ENCODE measurements around the gene GALNT16.

The GALNT16 gene

DNA sequence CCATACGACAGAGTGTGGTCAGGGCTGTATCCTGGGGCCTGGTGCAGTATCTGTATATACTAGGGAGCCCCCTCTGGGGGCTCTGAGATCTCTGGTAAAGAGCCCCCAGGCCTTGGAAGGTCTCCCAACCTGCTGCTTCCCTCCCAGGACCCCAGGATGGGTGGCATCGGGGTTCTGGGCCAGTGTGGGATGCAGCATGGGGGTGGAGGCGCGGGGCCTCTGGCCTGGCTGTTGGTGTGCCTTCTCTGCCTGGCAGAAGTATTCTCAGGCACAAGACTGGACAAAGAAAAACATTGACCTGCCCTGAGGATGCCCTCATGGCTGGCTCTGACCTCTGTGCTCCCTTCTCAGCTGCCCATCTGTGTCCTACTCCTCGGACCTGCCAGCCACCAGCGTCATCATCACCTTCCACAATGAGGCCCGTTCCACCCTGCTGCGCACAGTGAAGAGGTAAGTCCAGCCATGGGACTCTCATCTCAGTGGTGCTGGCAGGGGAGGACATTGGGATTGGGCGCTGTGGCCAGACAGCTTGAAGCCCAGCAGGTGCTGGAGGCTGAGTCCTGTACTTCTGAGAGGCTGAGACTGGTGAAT, 64.5 kb downstream of the GALNT16 start:
- H3K4me2 ChIP-seq: no peak overlapping the region

DNA sequence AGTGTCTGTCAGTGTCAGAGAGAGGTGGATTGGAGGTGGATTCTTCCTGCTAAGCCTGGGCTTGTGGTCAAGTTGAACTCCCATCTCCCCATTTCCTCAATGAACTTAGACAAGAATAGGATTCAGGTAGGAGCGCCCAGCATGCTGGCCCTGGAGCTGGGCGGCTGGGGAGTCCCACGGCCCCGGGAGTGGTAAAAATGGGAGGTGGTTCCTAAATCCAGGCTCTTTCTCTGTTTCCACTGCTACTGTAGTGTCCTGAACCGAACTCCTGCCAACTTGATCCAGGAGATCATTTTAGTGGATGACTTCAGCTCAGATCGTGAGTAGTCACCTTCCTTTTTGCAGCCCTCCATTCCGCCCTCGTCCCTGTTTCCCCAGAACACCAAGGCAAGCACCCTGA, 65.1 kb downstream of the GALNT16 start:
- Histone ChIP-seq H3K27ac (no peak overlapping the region), H3K4me2 (no peak overlapping the region), H3K4me1 (ENCODE audit: low read depth, poor library complexity, severe bottlenecking) (no peaks in the 10 kb centered on the region), H4K20me1 (ENCODE audit: insufficient read depth) (no peaks in the 10 kb centered on the region), H3K27me3 (ENCODE audit: insufficient read depth, low read depth) (no peaks in the 10 kb centered on the region), H3K79me2 (ENCODE audit: insufficient read depth, low read depth) (no peaks in the 10 kb centered on the region), H2AFZ (ENCODE audit: low read depth) (no peak overlapping the region), H3K9ac (no peak overlapping the region), H3K4me3 (IDR thresholded peaks at IDR 0.05; ENCODE audit: insufficient read depth, low read depth, low read length) (no peak overlapping the region), H3K36me3 (ENCODE audit: insufficient read depth) (no peaks in the 10 kb centered on the region)
- TF ChIP-seq, protein P1, sequence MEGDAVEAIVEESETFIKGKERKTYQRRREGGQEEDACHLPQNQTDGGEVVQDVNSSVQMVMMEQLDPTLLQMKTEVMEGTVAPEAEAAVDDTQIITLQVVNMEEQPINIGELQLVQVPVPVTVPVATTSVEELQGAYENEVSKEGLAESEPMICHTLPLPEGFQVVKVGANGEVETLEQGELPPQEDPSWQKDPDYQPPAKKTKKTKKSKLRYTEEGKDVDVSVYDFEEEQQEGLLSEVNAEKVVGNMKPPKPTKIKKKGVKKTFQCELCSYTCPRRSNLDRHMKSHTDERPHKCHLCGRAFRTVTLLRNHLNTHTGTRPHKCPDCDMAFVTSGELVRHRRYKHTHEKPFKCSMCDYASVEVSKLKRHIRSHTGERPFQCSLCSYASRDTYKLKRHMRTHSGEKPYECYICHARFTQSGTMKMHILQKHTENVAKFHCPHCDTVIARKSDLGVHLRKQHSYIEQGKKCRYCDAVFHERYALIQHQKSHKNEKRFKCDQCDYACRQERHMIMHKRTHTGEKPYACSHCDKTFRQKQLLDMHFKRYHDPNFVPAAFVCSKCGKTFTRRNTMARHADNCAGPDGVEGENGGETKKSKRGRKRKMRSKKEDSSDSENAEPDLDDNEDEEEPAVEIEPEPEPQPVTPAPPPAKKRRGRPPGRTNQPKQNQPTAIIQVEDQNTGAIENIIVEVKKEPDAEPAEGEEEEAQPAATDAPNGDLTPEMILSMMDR (conservative IDR thresholded peaks at IDR 0.05; ENCODE audit: low read depth, low read length): no peak

More for the DNA sequence above, 64.5 kb downstream of the GALNT16 start:
- no peaks in the 10 kb centered on the region for H3K36me3 ChIP-seq (ENCODE audit: insufficient read depth)
- no peaks in the 10 kb centered on the region for H4K20me1 ChIP-seq (ENCODE audit: insufficient read depth)
- H3K79me2 ChIP-seq (ENCODE audit: insufficient read depth, low read depth): no peaks in the 10 kb centered on the region
- H3K4me3 ChIP-seq (IDR thresholded peaks at IDR 0.05; ENCODE audit: insufficient read depth, low read depth, low read length): no peak overlapping the region
- no peak overlapping the region for H2AFZ ChIP-seq (ENCODE audit: low read depth)
- H3K27me3 ChIP-seq (ENCODE audit: insufficient read depth, low read depth): no peaks in the 10 kb centered on the region
- no peaks in the 10 kb centered on the region for H3K4me1 ChIP-seq (ENCODE audit: low read depth, poor library complexity, severe bottlenecking)
- H3K9ac ChIP-seq: no peak overlapping the region
- TF ChIP-seq, protein P1 (conservative IDR thresholded peaks at IDR 0.05; ENCODE audit: low read depth, low read length): no peak
- H3K27ac ChIP-seq: no peak overlapping the region

DNA sequence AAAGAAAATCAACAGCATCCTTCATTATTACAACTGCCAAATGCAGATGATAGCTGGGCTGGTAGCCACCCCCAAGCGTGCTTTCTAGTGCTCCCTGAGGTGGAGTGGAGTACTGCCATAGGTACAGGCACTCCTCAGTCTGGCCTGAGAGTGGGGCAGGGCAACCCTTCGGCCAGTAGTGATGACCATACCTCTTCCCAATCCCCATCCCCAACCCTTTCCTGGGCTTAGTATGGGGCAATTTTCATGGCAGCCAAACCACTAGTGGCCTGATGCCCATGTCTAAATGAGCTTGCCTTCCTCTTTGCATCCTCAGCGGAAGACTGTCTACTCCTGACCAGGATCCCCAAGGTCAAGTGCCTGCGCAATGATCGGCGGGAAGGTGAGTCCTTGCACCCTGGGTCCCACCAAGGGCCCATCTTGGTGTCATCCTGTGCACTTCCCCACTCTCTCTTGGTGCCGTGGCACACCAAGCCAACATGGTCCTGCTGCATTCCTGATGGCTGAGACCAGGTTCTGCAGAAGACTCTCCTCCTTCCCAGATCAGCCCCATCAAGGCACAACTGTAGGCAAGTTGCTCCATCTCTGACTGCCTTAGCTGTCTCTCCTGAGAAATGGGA, 65.8 kb downstream of the GALNT16 start:
- H3K9ac ChIP-seq: no peak overlapping the region
- H3K36me3 ChIP-seq (ENCODE audit: insufficient read depth): no peaks in the 10 kb centered on the region
- H3K4me1 ChIP-seq (ENCODE audit: low read depth, poor library complexity, severe bottlenecking): no peaks in the 10 kb centered on the region
- H4K20me1 ChIP-seq (ENCODE audit: insufficient read depth): no peaks in the 10 kb centered on the region
- no peaks in the 10 kb centered on the region for H3K27me3 ChIP-seq (ENCODE audit: insufficient read depth, low read depth)
- no peak overlapping the region for H3K27ac ChIP-seq
- TF ChIP-seq, protein P1 (conservative IDR thresholded peaks at IDR 0.05; ENCODE audit: low read depth, low read length): no peak
- H2AFZ ChIP-seq (ENCODE audit: low read depth): no peak overlapping the region
- H3K79me2 ChIP-seq (ENCODE audit: insufficient read depth, low read depth): no peaks in the 10 kb centered on the region
- H3K4me3 ChIP-seq (IDR thresholded peaks at IDR 0.05; ENCODE audit: insufficient read depth, low read depth, low read length): no peak overlapping the region
- H3K4me2 ChIP-seq: no peak overlapping the region

DNA sequence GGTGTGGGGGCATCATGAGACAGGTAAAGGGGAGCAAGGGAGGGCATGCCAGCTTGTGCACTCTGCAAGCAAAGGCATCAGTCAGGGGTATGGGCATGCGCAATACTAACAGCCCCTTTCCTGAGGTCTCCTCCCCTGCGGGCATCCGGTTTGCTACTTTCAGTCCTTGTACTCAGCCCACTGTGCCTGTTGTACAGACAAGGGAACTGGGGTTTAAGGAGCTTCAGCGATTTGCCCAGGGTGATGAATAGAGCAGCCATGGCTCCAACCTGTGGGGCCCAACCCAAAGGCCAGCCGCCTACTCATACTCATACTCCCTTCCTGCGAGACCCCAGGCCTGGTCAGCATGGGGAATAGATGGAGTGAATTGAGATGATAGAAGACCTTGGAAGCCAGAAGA, 66.7 kb downstream of the GALNT16 start:
- Histone ChIP-seq H3K4me1 (ENCODE audit: low read depth, poor library complexity, severe bottlenecking) (no peaks in the 10 kb centered on the region), H3K36me3 (ENCODE audit: insufficient read depth) (no peaks in the 10 kb centered on the region), H4K20me1 (ENCODE audit: insufficient read depth) (no peaks in the 10 kb centered on the region), H3K4me2 (no peak overlapping the region), H3K27me3 (ENCODE audit: insufficient read depth, low read depth) (no peaks in the 10 kb centered on the region), H3K79me2 (ENCODE audit: insufficient read depth, low read depth) (no peaks in the 10 kb centered on the region), H3K4me3 (IDR thresholded peaks at IDR 0.05; ENCODE audit: insufficient read depth, low read depth, low read length) (no peak overlapping the region), H3K9ac (no peak overlapping the region), H3K27ac (no peak overlapping the region), H2AFZ (ENCODE audit: low read depth) (no peak overlapping the region)
- TF ChIP-seq, protein P1 (conservative IDR thresholded peaks at IDR 0.05; ENCODE audit: low read depth, low read length): no peak
